Hematopoietic multipotent progenitor cell treated with erythropoietin and hydrocortisone succinate and interleukin-3 and kit ligand, for 4 days (in vitro differentiated cells): Measurements from ENCODE around the gene ZFAND6.

Experiments
- DNase-seq: peaks from one replicate; pipeline ENCODE4 v3.0.0-alpha.2; 2015

ZFAND6 gene

GRCh38 chr15:80172401-80172800 is 112.9 kb downstream of the ZFAND6 start:
- DNase-seq = no peak

GRCh38 chr15:80173022-80173759 is 113.7 kb downstream of the ZFAND6 start:
- DNase-seq = peak; percentile 83

DNA sequence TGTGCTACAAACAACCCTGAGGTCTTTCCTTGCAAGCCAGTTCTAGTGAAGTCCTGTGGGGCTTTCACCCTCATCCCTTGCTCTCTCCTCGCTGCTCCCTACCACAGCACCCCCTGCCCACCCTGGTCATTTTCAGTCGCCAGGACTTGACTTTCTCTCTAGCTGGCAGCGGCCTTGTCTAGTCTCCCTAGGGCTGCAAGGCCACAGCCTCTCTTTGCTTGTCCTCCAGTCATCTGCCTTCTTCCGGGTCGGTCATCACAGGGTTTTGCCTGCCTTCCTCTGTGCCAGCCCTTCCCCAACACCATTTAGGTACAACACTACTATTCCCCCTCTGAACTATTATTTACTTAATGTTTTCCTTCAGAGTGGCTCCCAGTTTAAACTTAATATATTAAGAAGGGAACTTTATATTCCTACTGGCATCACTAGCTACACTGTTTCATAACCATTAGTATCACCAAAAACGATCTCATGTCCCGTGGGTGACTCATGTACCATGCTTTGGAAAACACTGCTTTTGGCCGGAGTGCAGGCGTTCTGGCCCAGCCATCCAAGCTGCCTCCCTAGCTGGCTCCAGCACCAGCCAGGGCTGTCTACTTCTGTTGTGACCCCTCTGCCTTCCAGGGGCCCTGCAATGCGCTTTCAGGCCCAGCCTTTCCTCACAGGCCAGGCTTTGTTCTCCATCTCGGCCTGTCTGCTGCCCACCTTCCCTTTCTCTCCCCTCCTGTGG is 114.7 kb downstream of the ZFAND6 start:
- DNase-seq = no peak

DNA sequence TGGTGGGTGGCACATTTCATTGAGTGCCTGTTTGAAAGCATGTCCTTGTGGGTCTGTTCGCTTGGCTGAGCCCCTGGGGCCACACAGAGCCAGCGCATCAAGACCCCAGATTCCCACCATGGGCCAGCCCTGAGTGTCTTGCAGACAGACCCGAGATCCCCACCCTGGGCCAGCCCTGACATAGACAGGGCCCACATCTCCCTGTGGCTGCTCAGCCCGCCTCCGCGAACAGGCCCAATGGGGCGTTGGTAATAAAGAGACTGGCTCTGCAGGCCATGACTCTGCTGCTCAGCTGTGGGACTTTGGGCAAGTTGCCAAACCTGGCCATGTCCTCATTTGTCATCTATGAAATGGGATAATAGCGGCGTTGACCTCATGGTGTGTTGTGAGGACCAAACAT is 116.0 kb downstream of the ZFAND6 start:
- no peak for DNase-seq

DNA sequence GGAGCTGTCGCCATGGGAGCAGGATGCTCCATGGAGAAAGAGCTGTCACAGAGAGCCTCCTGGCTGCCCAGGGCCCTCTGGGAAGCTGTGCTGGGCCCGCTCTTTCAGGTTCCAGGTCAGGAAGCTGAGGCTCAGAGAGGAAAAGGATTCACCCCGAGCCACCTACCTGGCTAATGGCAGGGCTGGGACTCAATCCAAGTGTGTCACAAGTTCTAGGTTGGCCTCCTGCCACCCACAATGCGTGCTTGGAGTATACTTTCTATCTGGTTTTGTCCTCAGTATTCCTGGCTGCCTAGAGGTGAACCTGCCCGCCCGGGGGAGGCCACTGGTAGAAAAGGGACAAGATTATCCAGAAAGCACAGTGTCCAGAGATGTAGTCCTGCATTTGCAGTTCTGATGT is 117.0 kb downstream of the ZFAND6 start:
- no peak for DNase-seq

DNA sequence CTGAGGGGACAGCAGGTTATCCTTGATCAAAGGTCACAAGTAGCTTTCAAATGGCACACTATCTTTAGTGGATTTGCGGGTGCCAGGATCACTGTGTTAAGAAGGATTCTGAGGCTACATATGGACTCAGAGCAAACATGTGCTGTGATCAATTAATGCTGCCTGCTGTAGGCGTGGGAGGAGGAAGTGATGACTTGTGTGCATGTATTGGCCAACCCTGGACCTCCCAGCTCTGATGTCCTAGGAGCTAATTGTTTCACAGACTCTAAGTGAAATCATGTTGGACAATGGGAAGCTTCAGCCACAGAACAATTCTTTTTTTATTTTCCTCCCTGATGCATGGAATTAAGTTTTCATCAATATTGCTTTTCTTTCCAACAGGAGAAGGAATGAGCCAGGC is 117.7 kb downstream of the ZFAND6 start:
- no peak for DNase-seq

GRCh38 chr15:80179025-80179759 is 119.7 kb downstream of the ZFAND6 start:
- no peak for DNase-seq

GRCh38 chr15:80179935-80180334 is 120.5 kb downstream of the ZFAND6 start:
- no peak for DNase-seq

DNA sequence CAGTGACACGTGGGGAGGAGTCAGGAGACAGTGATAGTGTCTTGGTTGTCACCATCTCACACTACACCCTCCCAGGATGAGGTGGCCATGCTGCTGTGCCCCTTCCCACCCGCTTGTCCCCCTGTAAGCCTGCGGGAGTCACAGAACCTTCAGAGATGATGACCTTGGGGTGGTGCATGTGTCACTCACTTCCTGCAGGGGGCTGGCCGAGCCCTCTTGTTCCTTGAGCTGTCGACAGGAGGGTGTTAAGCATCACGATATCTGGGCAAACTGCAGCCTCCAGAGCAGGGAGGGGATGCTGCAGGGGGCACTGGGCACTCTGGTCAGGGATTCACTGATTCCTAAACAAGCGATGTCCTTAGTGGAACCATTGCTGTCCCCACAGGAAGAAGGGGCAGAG is 121.0 kb downstream of the ZFAND6 start:
- DNase-seq = no peak

DNA sequence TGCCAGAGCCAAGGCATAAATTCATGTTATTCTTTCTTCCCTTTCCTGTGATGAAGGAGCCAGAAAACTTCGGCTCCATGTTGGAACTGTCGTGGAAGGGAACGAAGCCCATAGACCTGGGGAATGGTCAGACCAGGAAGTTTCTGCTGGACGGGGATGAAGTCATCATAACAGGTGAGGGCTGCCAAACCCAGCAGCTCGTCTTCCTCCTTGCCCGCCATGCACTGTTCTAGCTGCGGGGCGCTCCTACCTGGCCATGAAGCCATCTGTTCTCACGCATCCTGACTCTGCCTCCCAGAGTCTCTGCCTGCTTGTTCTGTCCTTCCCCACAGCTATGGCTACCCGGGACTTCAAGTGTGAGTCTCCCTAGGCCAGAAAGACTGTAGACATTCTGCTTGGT is 121.5 kb downstream of the ZFAND6 start:
- DNase-seq = no peak

- DNase-seq = no peak
Observed at GRCh38 chr15:80182611-80183261, 123.3 kb downstream of the ZFAND6 start.

- DNase-seq = no peak
Observed at GRCh38 chr15:80183306-80183705, 123.8 kb downstream of the ZFAND6 start.

- peak; percentile 22 for DNase-seq
Observed at GRCh38 chr15:80183886-80184285, 124.4 kb downstream of the ZFAND6 start.

DNA sequence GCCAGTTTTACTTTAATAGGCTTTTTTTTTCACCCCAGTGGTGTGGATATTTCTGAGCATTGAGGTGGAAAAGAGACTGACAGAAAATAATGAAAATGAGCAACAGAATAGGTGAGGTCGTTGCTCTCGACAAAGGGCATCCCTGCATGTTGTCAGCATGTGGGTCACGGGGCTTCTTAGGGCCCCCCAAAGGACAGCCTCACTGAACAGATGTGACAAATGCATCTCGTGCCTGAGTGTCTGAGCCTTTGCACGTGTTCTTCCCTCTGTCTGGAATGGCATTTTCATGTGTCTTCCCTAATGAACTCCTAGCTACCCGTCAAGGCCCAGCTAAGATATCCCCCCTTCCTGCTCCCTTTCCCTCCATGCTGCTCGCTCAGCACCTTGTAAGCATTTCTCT is 125.1 kb downstream of the ZFAND6 start:
- no peak for DNase-seq

DNA sequence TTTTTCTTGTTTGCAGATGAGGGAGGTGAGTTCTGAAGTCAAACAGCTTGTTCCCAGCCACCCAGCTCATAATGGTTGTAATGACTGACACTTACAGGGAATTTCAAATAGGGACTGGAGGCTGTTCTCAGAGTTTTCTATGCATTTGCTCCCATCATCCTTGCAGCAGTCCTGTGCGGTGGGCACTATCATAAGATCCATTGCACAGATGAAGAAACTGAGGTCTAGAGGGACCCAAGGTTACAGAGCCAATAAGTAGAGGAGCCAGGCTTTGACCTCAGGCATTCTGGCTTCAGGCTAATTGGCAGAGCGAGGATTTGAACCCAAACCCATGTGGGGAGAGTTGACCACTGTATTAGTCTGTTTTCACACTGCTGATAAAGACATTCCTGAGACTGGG is 125.7 kb downstream of the ZFAND6 start:
- no peak for DNase-seq

DNA sequence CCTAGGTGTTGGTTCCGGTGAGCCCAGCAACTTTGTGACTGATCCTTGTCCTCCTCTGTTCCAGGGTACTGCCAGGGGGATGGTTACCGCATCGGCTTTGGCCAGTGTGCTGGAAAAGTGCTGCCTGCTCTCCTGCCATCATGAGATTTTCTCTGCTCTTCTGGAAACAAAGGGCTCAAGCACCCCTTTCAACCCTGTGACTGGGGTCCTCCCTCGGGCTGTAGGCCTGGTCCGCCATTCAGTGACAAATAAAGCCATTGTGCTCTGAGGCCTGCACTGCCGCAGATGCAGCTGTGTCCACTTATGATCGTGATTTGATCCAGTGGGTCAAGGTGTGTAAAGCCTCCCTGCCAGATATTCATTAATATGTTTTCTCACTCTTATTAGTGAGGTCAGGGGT is 126.6 kb downstream of the ZFAND6 start:
- DNase-seq = no peak

DNA sequence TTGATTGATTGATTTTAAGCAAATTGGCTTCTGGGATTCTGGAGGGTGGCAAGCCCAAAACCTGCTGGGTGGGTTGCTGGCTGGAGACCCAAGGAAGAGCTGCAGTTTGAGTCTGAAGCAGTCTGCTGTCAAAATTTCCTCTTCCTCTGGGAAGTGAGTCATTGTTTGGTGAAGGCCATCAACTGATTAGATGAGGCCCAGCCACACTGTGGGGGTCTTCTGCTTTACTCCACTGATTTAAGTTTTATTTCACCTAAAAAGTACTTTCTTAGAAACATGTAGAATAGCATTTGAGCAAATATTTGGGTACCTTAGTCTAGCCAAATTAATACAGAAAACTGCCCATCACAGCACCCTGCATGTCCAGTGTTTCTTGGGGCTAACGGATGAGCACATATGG is 127.1 kb downstream of the ZFAND6 start:
- DNase-seq = no peak
